Upper lobe of left lung (tissue), 6 donors: ENCODE results near the gene ALX4. TPM values are rescaled to one million over a fixed set of nuclear protein-coding genes. Genes with fewer than 3 reads are reported as not detected.

Source experiments
- ATAC-seq, 2 donors: fragments of 200-7000 bp; cut with Tn5 transposase; one replicate each; pipeline ENCODE4 v1.9.1; 2022; ENCODE audit warnings: mild to moderate bottlenecking in 2 of 2, moderate library complexity in 2 of 2; ENCODE audit not compliant: low FRiP score in 2 of 2
- DNase-seq, 2 donors: peaks; one replicate each; pipeline ENCODE4 v3.0.0-alpha.2; 2019 to 2020
- H3K27ac ChIP-seq, 4 donors: fragments of 200-600 bp; sonication (generic); one replicate each; pipeline ENCODE4 v1.5.1; 2016 to 2019
- H3K27me3 ChIP-seq, 4 donors: fragments of 200-600 bp; sonication (generic); one replicate each; pipeline ENCODE4 v1.5.1; 2017 to 2019
- H3K36me3 ChIP-seq, 4 donors: fragments of 200-600 bp; sonication (generic); one replicate each; pipeline ENCODE4 v1.5.1; 2016 to 2019
- H3K4me1 ChIP-seq, 4 donors: fragments of 200-600 bp; sonication (generic); one replicate each; pipeline ENCODE4 v1.5.1; 2018 to 2019
- H3K4me3 ChIP-seq, 4 donors: fragments of 200-600 bp; sonication (generic); one replicate each; pipeline ENCODE4 v1.5.1; 2017 to 2019; ENCODE audit warnings: mild to moderate bottlenecking in 2 of 4, moderate library complexity in 1 of 4
- H3K9me3 ChIP-seq, 4 donors: fragments of 200-600 bp; sonication (generic); one replicate each; pipeline ENCODE4 v1.5.1; 2018 to 2019
- EP300 ChIP-seq, 4 donors: sonication (generic); formaldehyde crosslinking; IDR thresholded peaks; one replicate each; pipeline ENCODE4 v1.5.1; 2017; ENCODE audit warnings: antibody characterized with exemption in 4 of 4, control low read depth in 2 of 4
- POLR2A ChIP-seq, 4 donors: fragments of 450-650 bp; IDR thresholded peaks; one replicate each; pipeline ENCODE4 v1.5.1; 2016 to 2017; ENCODE audit warnings: antibody characterized with exemption in 4 of 4, mild to moderate bottlenecking in 2 of 4
- POLR2AphosphoS5 ChIP-seq, 2 donors: sonication (generic); formaldehyde crosslinking; IDR thresholded peaks; one replicate each; pipeline ENCODE4 v1.5.1; 2017; ENCODE audit warnings: antibody characterized with exemption in 2 of 2
- WGBS, 2 donors: methylation state at CpG; one replicate each; pipeline ENCODE4 v1.1.5; 2017 to 2018; 5-methylcytosine and 5-hydroxymethylcytosine counted together
- total RNA-seq, 6 donors: library from RNA; depleted of rRNA in 4 of 6; stranded (reverse); fragments of >200 nt in 4 of 6; gene quantifications; one replicate each; pipeline versions ENCODE4 v1.1.0 to v1.2.1, GENCODE V29; 2016 to 2021
- TF ChIP-seq, protein P1 (sequence below), 6 experiments: fragments of 450-650 bp in 4 of 6; fragments of 200-600 bp in 2 of 6; sonication (generic) in 2 of 6; IDR thresholded peaks; one replicate each; pipeline ENCODE4 v1.5.1; 2016 to 2019; ENCODE audit warnings: antibody characterized with exemption in 6 of 6
- donor health status: DM: no; HTN: no; CAD: no; lungs with moderate emphysema.
- donor health status: DM: no; HTN: yes; CAD: no; lungs with severe emphysema.

The ALX4 gene
- total RNA-seq, 6 donors from 2014 or later = not detected

DNA sequence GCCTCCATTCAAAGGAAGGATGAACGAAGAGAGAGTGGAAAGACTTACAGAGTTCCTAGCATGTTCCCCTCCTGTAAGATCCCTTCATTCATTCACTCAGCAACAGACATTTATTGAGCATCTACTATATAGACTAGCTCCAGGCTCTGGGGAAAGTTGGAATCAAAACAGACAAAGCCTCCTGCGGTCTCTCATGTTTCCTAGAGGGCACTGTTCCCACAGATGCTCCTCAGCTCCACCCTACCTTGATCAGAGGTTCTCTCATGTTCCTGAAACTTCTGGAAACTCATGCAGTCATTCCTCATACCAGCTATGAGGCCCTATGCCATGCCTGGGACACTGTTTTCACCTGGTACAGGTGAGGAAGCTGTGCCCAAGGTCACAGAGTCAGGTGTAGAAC is 11.1 kb downstream of the ALX4 start:
- peaks cover 0 to 15% (median 10%) of the 10 kb centered on the region in 4 donors for H3K27me3 ChIP-seq
- H3K36me3 ChIP-seq = no peaks in the 10 kb centered on the region
- 82 to 84% methylated on average over 2 of the region's 2 CpGs for WGBS, 2 donors
- no peaks in the 10 kb centered on the region for H3K9me3 ChIP-seq
- DNase-seq = no peak
- ATAC-seq = no peak
- peaks cover 0 to 3% (median under 1%) of the 10 kb centered on the region in 4 donors for H3K4me1 ChIP-seq
- H3K27ac ChIP-seq = no peak overlapping the region
- no peak overlapping the region for H3K4me3 ChIP-seq
- TF ChIP-seq EP300 (IDR thresholded peaks at IDR 0.05) = no peak

- H3K27me3 ChIP-seq = no peaks in the 10 kb centered on the region
- DNase-seq = no peak
- no peaks in the 10 kb centered on the region for H3K4me1 ChIP-seq
- ATAC-seq = no peak
- WGBS, 2 donors = 46 to 75% methylated on average over 4 of the region's 4 CpGs
- H3K4me3 ChIP-seq = no peak overlapping the region
- H3K36me3 ChIP-seq = no peaks in the 10 kb centered on the region
- H3K27ac ChIP-seq = no peak overlapping the region
- H3K9me3 ChIP-seq = no peaks in the 10 kb centered on the region
- TF ChIP-seq POLR2AphosphoS5 (IDR thresholded peaks at IDR 0.05) = no peak
- no peak for TF ChIP-seq EP300 (IDR thresholded peaks at IDR 0.05)
- TF ChIP-seq POLR2A (IDR thresholded peaks at IDR 0.05) = no peak
- TF ChIP-seq, protein P1, sequence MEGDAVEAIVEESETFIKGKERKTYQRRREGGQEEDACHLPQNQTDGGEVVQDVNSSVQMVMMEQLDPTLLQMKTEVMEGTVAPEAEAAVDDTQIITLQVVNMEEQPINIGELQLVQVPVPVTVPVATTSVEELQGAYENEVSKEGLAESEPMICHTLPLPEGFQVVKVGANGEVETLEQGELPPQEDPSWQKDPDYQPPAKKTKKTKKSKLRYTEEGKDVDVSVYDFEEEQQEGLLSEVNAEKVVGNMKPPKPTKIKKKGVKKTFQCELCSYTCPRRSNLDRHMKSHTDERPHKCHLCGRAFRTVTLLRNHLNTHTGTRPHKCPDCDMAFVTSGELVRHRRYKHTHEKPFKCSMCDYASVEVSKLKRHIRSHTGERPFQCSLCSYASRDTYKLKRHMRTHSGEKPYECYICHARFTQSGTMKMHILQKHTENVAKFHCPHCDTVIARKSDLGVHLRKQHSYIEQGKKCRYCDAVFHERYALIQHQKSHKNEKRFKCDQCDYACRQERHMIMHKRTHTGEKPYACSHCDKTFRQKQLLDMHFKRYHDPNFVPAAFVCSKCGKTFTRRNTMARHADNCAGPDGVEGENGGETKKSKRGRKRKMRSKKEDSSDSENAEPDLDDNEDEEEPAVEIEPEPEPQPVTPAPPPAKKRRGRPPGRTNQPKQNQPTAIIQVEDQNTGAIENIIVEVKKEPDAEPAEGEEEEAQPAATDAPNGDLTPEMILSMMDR (IDR thresholded peaks at IDR 0.05) = no peak
Observed at GRCh38 chr11:44290208-44290607, 19.7 kb downstream of the ALX4 start.

- Histone ChIP-seq H3K27me3 (no peaks in the 10 kb centered on the region), H3K9me3 (no peaks in the 10 kb centered on the region), H3K4me1 (no peaks in the 10 kb centered on the region), H3K36me3 (no peaks in the 10 kb centered on the region), H3K27ac (no peak overlapping the region), H3K4me3 (no peak overlapping the region)
- WGBS, 2 donors = 80 to 93% methylated on average over 3 of the region's 3 CpGs
- no peak for TF ChIP-seq EP300 (IDR thresholded peaks at IDR 0.05)
- TF ChIP-seq POLR2A (IDR thresholded peaks at IDR 0.05) = no peak
- TF ChIP-seq, protein P1 (IDR thresholded peaks at IDR 0.05) = no peak
- no peak for TF ChIP-seq POLR2AphosphoS5 (IDR thresholded peaks at IDR 0.05)
- no peak for DNase-seq
- ATAC-seq = no peak
Observed at GRCh38 chr11:44288133-44288526, 21.8 kb downstream of the ALX4 start.

GRCh38 chr11:44286911-44287310 is 23.0 kb downstream of the ALX4 start:
- no peaks in the 10 kb centered on the region for H3K27me3 ChIP-seq
- H3K4me1 ChIP-seq = no peaks in the 10 kb centered on the region
- no peaks in the 10 kb centered on the region for H3K36me3 ChIP-seq
- H3K27ac ChIP-seq = no peak overlapping the region
- DNase-seq (no peak), ATAC-seq (no peak)
- no peak overlapping the region for H3K4me3 ChIP-seq
- H3K9me3 ChIP-seq = no peaks in the 10 kb centered on the region
- 77 to 81% methylated on average over 9 to 11 of the region's 11 CpGs for WGBS, 2 donors
- no peak for TF ChIP-seq POLR2AphosphoS5 (IDR thresholded peaks at IDR 0.05)
- TF ChIP-seq, protein P1 (IDR thresholded peaks at IDR 0.05) = no peak
- TF ChIP-seq POLR2A (IDR thresholded peaks at IDR 0.05) = no peak
- no peak for TF ChIP-seq EP300 (IDR thresholded peaks at IDR 0.05)

- Histone ChIP-seq H3K27ac (no peak overlapping the region), H3K27me3 (no peaks in the 10 kb centered on the region), H3K9me3 (no peaks in the 10 kb centered on the region), H3K4me1 (no peaks in the 10 kb centered on the region), H3K36me3 (no peaks in the 10 kb centered on the region), H3K4me3 (no peak overlapping the region)
- DNase-seq = peak in 1 of 2 donors; percentile 41
- ATAC-seq = peak in 1 of 2 donors; percentile 76
- TF ChIP-seq POLR2AphosphoS5 (IDR thresholded peaks at IDR 0.05) (no peak), POLR2A (IDR thresholded peaks at IDR 0.05) (no peak), EP300 (IDR thresholded peaks at IDR 0.05) (no peak)
- TF ChIP-seq, protein P1 (IDR thresholded peaks at IDR 0.05) = peak; percentile 71 to 96 (median 88)
- 49 to 62% methylated on average over 6 to 9 of the region's 10 CpGs for WGBS, 2 donors
Observed at GRCh38 chr11:44286268-44286880, 23.6 kb downstream of the ALX4 start.
